Ovary (tissue), 9 donors: ENCODE measurements around the gene ONECUT3. TPM values are rescaled to one million over a fixed set of nuclear protein-coding genes. Genes with fewer than 3 reads are reported as not detected.

Experiments
- DNase-seq, 5 donors: peaks; one replicate each; pipeline ENCODE4 v3.0.0-alpha.2; 2019 to 2020
- H3K27ac ChIP-seq, 2 donors: fragments of 200-600 bp; one replicate each; pipeline versions ENCODE4 v1.5.1 to v1.8.0; 2019 to 2022
- H3K27me3 ChIP-seq: fragments of 200-600 bp; one replicate; pipeline ENCODE4 v1.8.0; 2022
- H3K36me3 ChIP-seq: fragments of 200-600 bp; sonication (generic); one replicate; pipeline ENCODE4 v1.5.1; 2019
- H3K4me1 ChIP-seq: one replicate; pipeline ENCODE4 v1.8.1; 2013; ENCODE audit warnings: mild to moderate bottlenecking, moderate library complexity; ENCODE audit not compliant: insufficient read depth
- H3K4me3 ChIP-seq: fragments of 200-600 bp; sonication (generic); one replicate; pipeline ENCODE4 v1.5.1; 2017
- H3K9me3 ChIP-seq, 2 donors: fragments of 200-600 bp in 1 of 2; sonication (generic) in 1 of 2; one replicate each; pipeline versions ENCODE4 v1.5.1 to v1.8.1; 2013 to 2019; ENCODE audit warnings: mild to moderate bottlenecking in 1 of 2, moderate library complexity in 1 of 2
- CTCF ChIP-seq, 3 donors: fragments of 450-650 bp in 2 of 3; fragments of 200-600 bp in 1 of 3; IDR thresholded peaks; one replicate each; pipeline versions ENCODE4 v1.5.1 to v1.8.0; 2016 to 2022; ENCODE audit warnings: antibody characterized with exemption in 3 of 3, mild to moderate bottlenecking in 1 of 3
- EP300 ChIP-seq: sonication (generic); formaldehyde crosslinking; IDR thresholded peaks from one replicate; pipeline ENCODE4 v1.6.1; 2017; ENCODE audit warnings: antibody characterized with exemption
- POLR2A ChIP-seq: fragments of 450-650 bp; IDR thresholded peaks from one replicate; pipeline ENCODE4 v1.6.1; 2017; ENCODE audit warnings: antibody characterized with exemption, mild to moderate bottlenecking, moderate library complexity
- WGBS, 3 donors: extraction: QIAGEN DNeasy Blood & Tissue Kit in 1 of 3; methylation state at CpG; one replicate each; pipeline versions ENCODE4 v1.1.5 to v1.1.7; 2013 to 2017; 5-methylcytosine and 5-hydroxymethylcytosine counted together
- intact Hi-C, 4 donors: fragments of 100-400 bp; cut with DNase I; formaldehyde crosslinking; loops; one replicate each; pipeline versions ENCODE4 v1.11.0 to v1.15.1; 2022 to 2023
- polyA plus RNA-seq, 2 donors: library from polyadenylated mRNA; stranded (reverse); fragments of 200-250 nt in 1 of 2; fragments of 350-450 nt in 1 of 2; fragmentation: Illumina TruSeq in 1 of 2; extraction: RNeasy Lipid Tissue Mini Kit (QIAGEN cat#74804) in 1 of 2; gene quantifications; one replicate each; pipeline ENCODE4 v1.2.3, GENCODE V29; 2013 to 2014
- total RNA-seq, 7 donors: library from RNA; depleted of rRNA in 2 of 7; stranded (reverse); fragments of >200 nt in 2 of 7; fragmentation: NEBNext Ultra II Directional in 3 of 7; extraction: Animal tissue kit (Norgen Biotek cat#: 25700) in 3 of 7; gene quantifications; one replicate each; pipeline versions ENCODE4 v1.1.0 to v1.2.4, GENCODE V29; 2016 to 2023
- donor health status: DM: no; HTN: no; CAD: no; lungs with moderate emphysema.
- donor health status: DM: no; HTN: no; CAD: no.
- donor health status: Bipolar disorder and iron deficiency.
- donor health status: DM: yes; HTN: yes; CAD: no.
- donor health status: DM: no; HTN: no; CAD: no.
- donor health status: DM: yes; HTN: yes; CAD: no.

The ONECUT3 gene
- total and polyA plus RNA-seq, 9 donors: 0.05 TPM; not detected in 8

DNA sequence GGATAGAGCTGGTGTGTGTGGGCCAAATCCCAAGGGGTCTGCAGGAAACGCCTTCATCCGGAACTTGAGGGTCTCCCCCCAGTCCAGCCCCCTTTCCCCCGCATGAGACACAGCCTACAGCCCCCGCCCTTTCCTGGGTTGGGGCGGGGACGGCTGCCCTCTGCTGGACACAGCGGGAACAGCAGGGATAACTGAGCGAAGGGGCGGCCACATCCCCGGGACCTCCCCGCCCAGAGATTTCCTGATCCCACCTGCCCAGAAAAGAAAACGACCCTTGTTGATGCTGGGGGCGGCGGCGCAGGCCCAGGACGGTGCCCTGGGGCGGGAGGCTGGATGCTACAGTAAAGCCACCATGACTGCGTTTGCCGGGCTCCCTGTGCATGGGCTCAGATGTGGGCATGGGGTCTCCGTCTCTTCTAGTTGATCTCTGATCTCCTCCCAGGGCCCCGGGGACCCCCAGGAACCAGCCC lies 14.2 kb downstream of the ONECUT3 start:
- TF ChIP-seq CTCF (IDR thresholded peaks at IDR 0.05) (peak; percentile 69 to 81 (median 76)), POLR2A (no peak), EP300 (no peak)
- peak in 3 of 5 donors; percentile 43 to 69 (median 65) for DNase-seq
- WGBS, 3 donors: 2 to 3% (median 2%) methylated on average over 20 to 21 of the region's 21 CpGs
- Histone ChIP-seq H3K27me3 (peaks cover 2% of the 10 kb centered on the region), H3K36me3 (no peaks in the 10 kb centered on the region), H3K27ac (no peak overlapping the region), H3K4me1 (no peaks in the 10 kb centered on the region), H3K4me3 (no peak overlapping the region), H3K9me3 (peaks cover 0 to 17% of the 10 kb centered on the region in 2 donors)
- intact Hi-C loops: loop anchor here in 3 of 4 donors (5.0 to 10.0 kb wide), 3 partner anchors 95 to 225 kb away; no protein-coding TSS in a partner anchor

- H3K4me1 ChIP-seq: no peaks in the 10 kb centered on the region
- H3K36me3 ChIP-seq: no peaks in the 10 kb centered on the region
- intact Hi-C loops: loop anchor here in 3 of 4 donors (5.0 to 10.0 kb wide), 3 partner anchors 96 to 226 kb away; no protein-coding TSS in a partner anchor
- 10 to 18% (median 11%) methylated on average over 13 of the region's 13 CpGs for WGBS, 3 donors
- no peak overlapping the region for H3K4me3 ChIP-seq
- TF ChIP-seq CTCF (IDR thresholded peaks at IDR 0.05): no peak
- no peak for TF ChIP-seq EP300
- no peak for TF ChIP-seq POLR2A
- H3K27me3 ChIP-seq: no peaks in the 10 kb centered on the region
- no peak overlapping the region for H3K27ac ChIP-seq
- H3K9me3 ChIP-seq: peaks cover 0 to 17% of the 10 kb centered on the region in 2 donors
- no peak for DNase-seq
Observed at GRCh38 chr19:1768248-1768647, 14.9 kb downstream of the ONECUT3 start.

DNA sequence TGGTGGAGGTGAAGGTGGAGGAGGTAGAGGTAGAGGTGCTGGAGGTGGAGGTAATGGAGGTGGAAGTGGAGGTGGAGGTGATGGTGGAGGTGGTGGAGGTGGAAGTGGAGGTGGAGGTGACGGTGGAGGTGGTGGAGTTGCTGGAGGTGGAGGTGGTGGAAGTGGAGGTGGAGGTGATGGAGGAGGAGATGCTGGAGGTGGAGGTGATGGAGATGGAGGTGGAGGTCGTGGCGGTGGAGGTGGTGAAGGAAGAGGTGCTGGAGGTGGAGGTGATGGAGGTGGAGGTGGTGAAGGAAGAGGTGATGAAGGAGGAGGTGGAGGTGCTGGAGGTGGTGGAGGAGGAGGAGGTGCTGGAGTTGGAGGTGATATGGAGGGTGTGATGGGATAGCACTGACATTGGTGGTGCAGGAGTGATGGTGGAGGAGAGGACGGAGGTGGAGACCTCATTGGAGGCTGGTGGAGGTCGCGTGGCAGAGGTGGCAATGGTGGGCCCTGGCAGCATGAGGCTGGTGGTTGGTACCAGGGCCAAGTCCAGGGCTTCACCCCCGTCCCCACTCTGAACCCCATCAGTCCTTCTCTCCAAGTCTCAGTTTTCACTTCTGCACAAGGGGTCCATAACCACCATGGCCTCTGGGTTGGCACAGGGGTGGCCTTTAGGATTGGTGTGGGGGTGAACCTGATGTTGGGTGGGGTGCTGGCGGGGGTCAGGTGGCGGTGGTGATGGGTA lies 15.8 kb downstream of the ONECUT3 start:
- 74 to 76% (median 74%) methylated on average over 9 of the region's 9 CpGs for WGBS, 3 donors
- intact Hi-C loops: loop anchor here in 3 of 4 donors (5.0 to 10.0 kb wide), 3 partner anchors 97 to 227 kb away; no protein-coding TSS in a partner anchor
- TF ChIP-seq CTCF (IDR thresholded peaks at IDR 0.05) (no peak), EP300 (no peak), POLR2A (no peak)
- H3K27ac ChIP-seq: no peak overlapping the region
- no peaks in the 10 kb centered on the region for H3K36me3 ChIP-seq
- DNase-seq: no peak
- H3K4me3 ChIP-seq: no peak overlapping the region
- H3K4me1 ChIP-seq: no peaks in the 10 kb centered on the region
- H3K27me3 ChIP-seq: no peaks in the 10 kb centered on the region
- peaks cover 0 to 17% of the 10 kb centered on the region in 2 donors for H3K9me3 ChIP-seq

GRCh38 chr19:1769645-1769985 lies 16.3 kb downstream of the ONECUT3 start:
- H3K27me3 ChIP-seq: no peaks in the 10 kb centered on the region
- intact Hi-C loops: loop anchor here in 3 of 4 donors (5.0 to 10.0 kb wide), 3 partner anchors 97 to 227 kb away; no protein-coding TSS in a partner anchor

More at GRCh38 chr19:1769645-1769985, 16.3 kb downstream of the ONECUT3 start:
- H3K4me3 ChIP-seq: no peak overlapping the region
- DNase-seq: no peak
- no peaks in the 10 kb centered on the region for H3K4me1 ChIP-seq
- 2 to 5% (median 4%) methylated on average over 12 of the region's 12 CpGs for WGBS, 3 donors
- H3K27ac ChIP-seq: no peak overlapping the region
- TF ChIP-seq POLR2A (no peak), CTCF (IDR thresholded peaks at IDR 0.05) (no peak), EP300 (no peak)
- H3K36me3 ChIP-seq: no peaks in the 10 kb centered on the region
- H3K9me3 ChIP-seq: peaks cover 0 to 18% of the 10 kb centered on the region in 2 donors
